Heart left ventricle (tissue), 16 donors: Measurements from ENCODE around the gene SMPDL3B. TPM values are rescaled to one million over a fixed set of nuclear protein-coding genes. Genes with fewer than 3 reads are reported as not detected.

Experiments
- ATAC-seq, 4 donors: fragments of 200-7000 bp; cut with Tn5 transposase; one replicate each; pipeline ENCODE4 v1.9.1; 2020 to 2022; ENCODE audit warnings: moderate library complexity in 4 of 4, mild to moderate bottlenecking in 3 of 4, moderate number of reproducible peaks in 1 of 4
- DNase-seq, 5 donors: peaks; one replicate each; pipeline ENCODE4 v3.0.0-alpha.2; 2020
- H3K27ac ChIP-seq, 12 donors: fragments of 200-600 bp; sonication (generic) in 4 of 12; one replicate each; pipeline versions ENCODE4 v1.5.0 to v1.8.0; 2016 to 2022; ENCODE audit warnings: mild to moderate bottlenecking in 2 of 12
- H3K27me3 ChIP-seq, 9 donors: fragments of 200-600 bp; sonication (generic) in 2 of 9; one replicate each; pipeline versions ENCODE4 v1.5.1 to v1.8.0; 2016 to 2022; ENCODE audit warnings: mild to moderate bottlenecking in 3 of 9
- H3K36me3 ChIP-seq, 9 donors: fragments of 200-600 bp; sonication (generic) in 2 of 9; one replicate each; pipeline versions ENCODE4 v1.5.0 to v1.8.0; 2018 to 2022; ENCODE audit warnings: mild to moderate bottlenecking in 2 of 9
- H3K4me1 ChIP-seq, 12 donors: fragments of 200-600 bp; sonication (generic) in 4 of 12; one replicate each; pipeline versions ENCODE4 v1.5.0 to v1.8.0; 2016 to 2022; ENCODE audit warnings: mild to moderate bottlenecking in 3 of 12
- H3K4me3 ChIP-seq, 12 donors: fragments of 200-600 bp; sonication (generic) in 4 of 12; one replicate each; pipeline versions ENCODE4 v1.5.0 to v1.8.0; 2017 to 2022; ENCODE audit warnings: mild to moderate bottlenecking in 9 of 12, moderate library complexity in 4 of 12
- H3K9me3 ChIP-seq, 12 donors: fragments of 200-600 bp; sonication (generic) in 4 of 12; one replicate each; pipeline versions ENCODE4 v1.5.0 to v1.8.0; 2016 to 2022; ENCODE audit warnings: mild to moderate bottlenecking in 1 of 12
- CTCF ChIP-seq, 12 donors: fragments of 200-600 bp; sonication (generic) in 4 of 12; IDR thresholded peaks; one replicate each; pipeline versions ENCODE4 v1.5.0 to v1.8.0; 2018 to 2022; ENCODE audit warnings: antibody characterized with exemption in 12 of 12, mild to moderate bottlenecking in 5 of 12
- POLR2A ChIP-seq, 2 donors: fragments of 450-650 bp; IDR thresholded peaks; one replicate each; pipeline ENCODE4 v1.6.1; 2017; ENCODE audit warnings: antibody characterized with exemption in 2 of 2, mild to moderate bottlenecking in 2 of 2, moderate library complexity in 2 of 2
- WGBS, 4 donors: extraction: QIAGEN DNeasy Blood & Tissue Kit in 2 of 4; methylation state at CpG; one replicate each; pipeline versions ENCODE4 v1.1.5 to v1.1.7; 2013 to 2018; 5-methylcytosine and 5-hydroxymethylcytosine counted together
- intact Hi-C, 10 donors: fragments of 100-400 bp; cut with DNase I; formaldehyde crosslinking; loops; one replicate each; pipeline versions ENCODE4 v1.11.1 to v1.14.2; 2022
- polyA plus RNA-seq, 2 donors: library from polyadenylated mRNA; stranded (reverse); fragments of 200-250 nt; gene quantifications; one replicate each; pipeline ENCODE4 v1.2.3, GENCODE V29; 2013
- total RNA-seq, 9 donors: library from RNA; depleted of rRNA in 2 of 9; stranded (reverse); fragments of >200 nt in 2 of 9; fragmentation: NEBNext Ultra II Directional in 3 of 9; extraction: Animal tissue kit (Norgen Biotek cat#: 25700) in 3 of 9; gene quantifications; one replicate each; pipeline versions ENCODE4 v1.1.0 to v1.2.4, GENCODE V29; 2016 to 2023
- donor health status: ischemic (EF 13 %, LVEDD 7.1; RV severe dilation, severe dysfunction).
- donor health status: healthy with polysubstance abuse.
- donor health status: DM: no; HTN: yes; CAD: no.
- donor health status: DM: no; HTN: no; CAD: no.
- donor health status: ischemic (EF 25% LVEDD 6.9; RV normal size, moderate dysfunction).
- donor health status: ischemic (EF 25% LVEDD 5.7; RV mildly dilated, moderate dysfunction).
- donor health status: healthy.
- donor health status: DM: yes; HTN: yes; CAD: no.
- donor health status: ischemic (EF 35%, LVEDD 5.7; RV mildly dilated, moderate dysfunction).
- donor health status: nonischemic (EF 11% LVEDD 7.7; RV severe dilation, severe dysfunction).
- donor health status: DM: yes; HTN: yes; CAD: no.
- donor health status: PGD.
- donor health status: ischemic (EF 29% LVEDD 5.4; RV normal size, mild dysfunction).
- donor health status: nonischemic (EF 23%, LVEDD 6.1; RV moderate dilation, normal function).

The SMPDL3B gene
- total and polyA plus RNA-seq, 11 donors: 0.08 to 2.2 TPM; not detected in 9

GRCh38 chr1:27941671-27942540 lies 7.1 kb downstream of the SMPDL3B start:
- Histone ChIP-seq H3K36me3 (no peaks in the 10 kb centered on the region), H3K4me1 (peaks cover 0 to 19% (median 0%) of the 10 kb centered on the region in 12 donors), H3K27me3 (no peaks in the 10 kb centered on the region), H3K9me3 (no peaks in the 10 kb centered on the region), H3K27ac (peak overlapping the region in 1 of 12 donors; percentile 39), H3K4me3 (no peak overlapping the region)
- no peak for ATAC-seq
- 80 to 85% (median 84%) methylated on average over 11 to 12 of the region's 12 CpGs for WGBS, 4 donors
- intact Hi-C loops: loop anchor here in 2 of 10 donors (2.0 to 5.0 kb wide), 3 partner anchors 35 to 265 kb away; no protein-coding TSS in a partner anchor
- no peak for TF ChIP-seq CTCF (IDR thresholded peaks at IDR 0.05)
- no peak for TF ChIP-seq POLR2A (IDR thresholded peaks at IDR 0.05)
- no peak for DNase-seq

GRCh38 chr1:27945020-27945419 lies 10.2 kb downstream of the SMPDL3B start:
- TF ChIP-seq CTCF (IDR thresholded peaks at IDR 0.05) (no peak), POLR2A (IDR thresholded peaks at IDR 0.05) (no peak)
- no peak for ATAC-seq
- H3K36me3 ChIP-seq: no peaks in the 10 kb centered on the region
- H3K4me3 ChIP-seq: no peak overlapping the region
- peaks cover 0 to 18% (median 0%) of the 10 kb centered on the region in 12 donors for H3K4me1 ChIP-seq
- H3K9me3 ChIP-seq: no peaks in the 10 kb centered on the region
- no peaks in the 10 kb centered on the region for H3K27me3 ChIP-seq
- no peak for DNase-seq
- intact Hi-C loops: no loop called here
- no peak overlapping the region for H3K27ac ChIP-seq
- 78 to 100% (median 86%) methylated on average over 1 to 5 of the region's 5 CpGs for WGBS, 4 donors

GRCh38 chr1:27949027-27949426 lies 14.2 kb downstream of the SMPDL3B start:
- peaks cover 0 to 1% (median 0%) of the 10 kb centered on the region in 12 donors for H3K4me1 ChIP-seq
- TF ChIP-seq CTCF (IDR thresholded peaks at IDR 0.05) (no peak), POLR2A (IDR thresholded peaks at IDR 0.05) (no peak)
- H3K27me3 ChIP-seq: no peaks in the 10 kb centered on the region
- H3K4me3 ChIP-seq: no peak overlapping the region
- ATAC-seq (peak in 2 of 4 donors; percentile 33 to 48), DNase-seq (no peak)
- no peaks in the 10 kb centered on the region for H3K36me3 ChIP-seq
- H3K27ac ChIP-seq: no peak overlapping the region
- intact Hi-C loops: no loop called here
- WGBS, 4 donors: 71 to 77% (median 75%) methylated on average over 7 to 8 of the region's 8 CpGs
- H3K9me3 ChIP-seq: no peaks in the 10 kb centered on the region

GRCh38 chr1:27951396-27951795 lies 16.6 kb downstream of the SMPDL3B start:
- no peaks in the 10 kb centered on the region for H3K36me3 ChIP-seq
- no peak for ATAC-seq
- TF ChIP-seq CTCF (IDR thresholded peaks at IDR 0.05) (no peak), POLR2A (IDR thresholded peaks at IDR 0.05) (no peak)
- intact Hi-C loops: no loop called here
- no peaks in the 10 kb centered on the region for H3K9me3 ChIP-seq
- DNase-seq: no peak
- 46 to 76% (median 56%) methylated on average over 3 of the region's 3 CpGs for WGBS, 4 donors
- H3K4me3 ChIP-seq: no peak overlapping the region
- H3K4me1 ChIP-seq: no peaks in the 10 kb centered on the region
- H3K27ac ChIP-seq: no peak overlapping the region
- H3K27me3 ChIP-seq: no peaks in the 10 kb centered on the region
